ENCODE results near the gene TNRC6B.

The TNRC6B gene

GRCh38 chr22:40138866-40139265 is 38.9 kb upstream of the TNRC6B start:
- H2AFZ ChIP-seq (ENCODE audit: low read length): no peak overlapping the region

GRCh38 chr22:40147388-40148176 is 30.1 kb upstream of the TNRC6B start:
- Histone ChIP-seq H3K79me2 (ENCODE audit: insufficient read depth, low read length) (no peaks in the 10 kb centered on the region), H3F3A (ENCODE audit: insufficient read depth, low read length) (no peaks in the 10 kb centered on the region), H4K20me1 (ENCODE audit: insufficient read depth, low read length) (no peaks in the 10 kb centered on the region), H3K4me3 (ENCODE audit: low read depth, low read length, poor library complexity, severe bottlenecking) (no peak overlapping the region), H3K9ac (ENCODE audit: low read length) (no peak overlapping the region), H3K27me3 (ENCODE audit: insufficient read depth, low read length) (no peaks in the 10 kb centered on the region), H3K9me3 (ENCODE audit: low read length) (no peaks in the 10 kb centered on the region), H3K4me2 (ENCODE audit: low read length) (no peak overlapping the region), H3K27ac (ENCODE audit: low read depth, low read length, poor library complexity, severe bottlenecking) (no peak overlapping the region), H2AFZ (ENCODE audit: low read length) (no peak overlapping the region), H3K36me3 (ENCODE audit: insufficient read depth, low read length) (no peaks in the 10 kb centered on the region), H3K9me2 (ENCODE audit: low read depth, low read length) (no peaks in the 10 kb centered on the region), H3K4me1 (ENCODE audit: insufficient read depth, low read length, severe bottlenecking) (no peaks in the 10 kb centered on the region)
- TF ChIP-seq EZH2 (IDR thresholded peaks at IDR 0.05; ENCODE audit: borderline replicate concordance, low read length) (no peak), CTCF (IDR thresholded peaks at IDR 0.05; ENCODE audit: low read length) (no peak)

More at GRCh38 chr22:40138866-40139265, 38.9 kb upstream of the TNRC6B start:
- no peaks in the 10 kb centered on the region for H3F3A ChIP-seq (ENCODE audit: insufficient read depth, low read length)
- H3K9ac ChIP-seq (ENCODE audit: low read length): no peak overlapping the region
- no peak overlapping the region for H3K4me2 ChIP-seq (ENCODE audit: low read length)
- H3K4me1 ChIP-seq (ENCODE audit: insufficient read depth, low read length, severe bottlenecking): no peaks in the 10 kb centered on the region
- no peaks in the 10 kb centered on the region for H4K20me1 ChIP-seq (ENCODE audit: insufficient read depth, low read length)
- H3K9me2 ChIP-seq (ENCODE audit: low read depth, low read length): no peaks in the 10 kb centered on the region
- H3K27ac ChIP-seq (ENCODE audit: low read depth, low read length, poor library complexity, severe bottlenecking): no peak overlapping the region
- no peaks in the 10 kb centered on the region for H3K27me3 ChIP-seq (ENCODE audit: insufficient read depth, low read length)
- no peak for TF ChIP-seq EZH2 (IDR thresholded peaks at IDR 0.05; ENCODE audit: borderline replicate concordance, low read length)
- TF ChIP-seq CTCF (IDR thresholded peaks at IDR 0.05; ENCODE audit: low read length): no peak
- no peaks in the 10 kb centered on the region for H3K9me3 ChIP-seq (ENCODE audit: low read length)
- H3K36me3 ChIP-seq (ENCODE audit: insufficient read depth, low read length): peaks cover 15% of the 10 kb centered on the region
- no peak overlapping the region for H3K4me3 ChIP-seq (ENCODE audit: low read depth, low read length, poor library complexity, severe bottlenecking)
- H3K79me2 ChIP-seq (ENCODE audit: insufficient read depth, low read length): no peaks in the 10 kb centered on the region

GRCh38 chr22:40153192-40153591 is 24.5 kb upstream of the TNRC6B start:
- TF ChIP-seq EZH2 (IDR thresholded peaks at IDR 0.05; ENCODE audit: borderline replicate concordance, low read length): no peak
- TF ChIP-seq CTCF (IDR thresholded peaks at IDR 0.05; ENCODE audit: low read length): no peak
- Histone ChIP-seq H3K4me1 (ENCODE audit: insufficient read depth, low read length, severe bottlenecking) (no peaks in the 10 kb centered on the region), H3K9ac (ENCODE audit: low read length) (no peak overlapping the region), H3K79me2 (ENCODE audit: insufficient read depth, low read length) (no peaks in the 10 kb centered on the region), H3K4me3 (ENCODE audit: low read depth, low read length, poor library complexity, severe bottlenecking) (no peak overlapping the region), H3K27me3 (ENCODE audit: insufficient read depth, low read length) (no peaks in the 10 kb centered on the region), H3K9me3 (ENCODE audit: low read length) (no peaks in the 10 kb centered on the region), H3F3A (ENCODE audit: insufficient read depth, low read length) (no peaks in the 10 kb centered on the region), H4K20me1 (ENCODE audit: insufficient read depth, low read length) (no peaks in the 10 kb centered on the region), H2AFZ (ENCODE audit: low read length) (no peak overlapping the region), H3K27ac (ENCODE audit: low read depth, low read length, poor library complexity, severe bottlenecking) (no peak overlapping the region), H3K4me2 (ENCODE audit: low read length) (no peak overlapping the region), H3K36me3 (ENCODE audit: insufficient read depth, low read length) (peaks cover 17% of the 10 kb centered on the region; the same call in 1 of the 2 replicates), H3K9me2 (ENCODE audit: low read depth, low read length) (no peaks in the 10 kb centered on the region)

All from OCI-LY1 (cell line).